GM12873 (cell line): Measurements from ENCODE around the gene FCN3.

Experiments used
- CTCF ChIP-seq: IDR thresholded peaks from 2 replicates; pipeline ENCODE4 v1.5.1; 2012; ENCODE audit warnings: low read depth, mild to moderate bottlenecking, moderate library complexity, low read length, control low read depth; ENCODE audit not compliant: insufficient read depth; ENCODE audit errors: missing control alignments

Gene FCN3

DNA sequence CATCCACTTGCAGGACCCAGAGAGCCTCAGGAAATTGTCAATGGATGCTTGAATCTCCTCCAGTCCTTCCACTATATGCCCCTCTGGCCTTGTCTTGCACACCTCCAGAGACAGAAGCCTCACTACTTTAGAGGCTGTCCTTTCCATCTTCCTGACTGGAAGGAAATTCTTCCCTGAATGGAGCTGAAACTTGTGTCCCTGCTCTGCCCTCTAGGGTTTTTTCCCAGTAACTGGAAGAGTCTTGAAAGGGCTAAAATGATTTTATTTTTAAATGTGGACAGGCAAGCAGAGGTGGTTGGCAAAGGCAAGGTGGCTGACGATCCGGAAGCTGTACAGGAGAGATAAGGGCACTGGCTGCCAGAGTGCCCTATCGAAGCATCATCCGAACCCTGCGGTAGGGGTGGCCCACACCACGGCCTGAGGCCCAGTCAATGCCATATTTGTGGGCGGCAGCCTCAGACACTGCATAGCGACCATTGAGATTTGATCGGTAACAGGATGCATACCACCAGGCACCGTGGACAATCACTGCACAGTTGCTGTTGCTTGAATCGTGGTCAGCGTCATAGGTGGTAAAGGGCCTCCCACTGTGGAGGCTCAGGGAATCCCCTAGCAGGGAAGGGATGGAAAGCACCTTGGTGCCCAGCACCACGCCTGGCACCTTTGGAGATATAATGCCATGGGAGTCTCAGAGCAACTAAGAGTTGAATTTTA, 5.6 kb downstream of the FCN3 start:
- no peak for TF ChIP-seq CTCF

- TF ChIP-seq CTCF, result no peak
Measured at GRCh38 chr1:27367160-27367650, 7.4 kb downstream of the FCN3 start.

DNA sequence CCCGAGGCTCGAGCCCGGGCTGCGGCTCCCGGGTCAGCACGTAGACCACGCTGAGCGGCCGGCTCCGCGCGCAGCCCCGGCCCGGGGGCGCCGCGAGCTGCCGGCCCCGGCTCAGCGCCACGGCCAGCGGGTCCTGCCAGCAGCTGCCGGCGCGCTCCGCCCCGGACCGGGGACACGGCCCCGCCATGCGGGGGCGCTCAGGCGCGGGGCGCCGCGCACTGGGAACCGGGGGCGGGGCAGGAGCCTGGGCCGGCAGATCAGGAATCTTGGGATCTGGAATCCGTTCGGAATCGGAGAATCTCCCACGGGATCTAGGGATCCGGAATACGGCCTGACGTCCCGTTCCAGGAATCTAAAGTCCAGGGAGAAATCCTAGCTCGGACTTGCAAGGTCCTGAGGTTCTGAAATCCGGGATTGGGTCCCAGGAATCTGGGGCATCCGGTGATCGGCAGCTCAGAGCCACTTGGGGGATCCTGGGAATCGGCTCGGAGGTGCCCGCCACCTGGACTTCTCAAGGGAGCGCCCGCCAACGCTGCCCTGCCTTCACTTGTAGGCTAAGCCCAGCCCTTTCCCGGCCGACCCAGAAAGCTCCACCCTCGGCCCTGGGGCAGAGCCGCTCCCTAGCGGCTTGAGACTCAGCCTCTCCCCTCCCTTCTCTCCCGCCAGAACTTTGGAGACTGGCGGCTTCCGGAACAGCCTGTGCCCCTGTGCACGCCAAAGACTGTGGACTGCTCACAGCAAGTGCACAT, 8.0 kb downstream of the FCN3 start, which contains the start of gene MAP3K6:
Gene MAP3K6 (minus strand): TSS at position 551 of the 749 bp plus-strand sequence. CDS start 364 bp downstream, at position 187.
- peak; percentile 44 for TF ChIP-seq CTCF

GRCh38 chr1:27366113-27366410, 8.6 kb downstream of the FCN3 start:
- no peak for TF ChIP-seq CTCF

DNA sequence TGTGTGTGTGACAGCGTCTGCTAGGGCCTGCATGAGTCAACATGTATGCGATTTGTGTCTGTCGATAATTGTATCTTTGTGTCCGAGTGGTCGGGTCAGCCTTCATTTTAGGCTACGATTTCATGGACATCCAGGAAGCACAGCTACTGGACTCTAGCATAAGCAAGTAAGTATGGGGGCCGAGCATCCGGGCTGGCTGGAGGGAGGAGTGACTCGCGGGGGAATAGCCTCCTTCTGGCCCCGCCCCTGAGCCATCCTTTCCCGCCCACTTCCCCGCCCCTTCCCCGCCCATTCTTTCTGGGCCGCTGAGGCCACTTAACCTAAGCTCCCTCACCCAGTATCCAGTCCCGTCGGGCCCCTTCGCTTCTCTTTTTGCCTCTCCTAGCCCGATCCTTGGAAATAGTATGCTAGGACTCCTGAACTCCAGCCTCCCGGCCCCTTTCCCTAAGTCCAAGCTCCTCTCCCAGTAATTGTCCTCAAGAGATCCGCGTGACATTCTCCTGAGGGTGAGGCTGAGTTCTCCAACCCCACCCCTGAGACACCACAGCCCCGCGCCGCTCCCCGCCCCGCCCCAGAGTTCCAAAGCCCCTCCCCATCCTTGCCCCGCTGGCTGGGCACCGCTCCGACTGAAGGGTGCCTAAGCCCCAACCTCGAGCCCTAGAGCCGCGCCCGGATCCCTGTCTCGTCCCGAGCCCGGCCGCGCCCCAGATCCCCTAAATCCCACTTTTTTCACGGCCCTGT, 9.1 kb downstream of the FCN3 start:
- no peak for TF ChIP-seq CTCF

GRCh38 chr1:27364696-27365371, 9.8 kb downstream of the FCN3 start:
- TF ChIP-seq CTCF, result no peak
